ENCODE results near the gene WDR93. TPM values are rescaled to one million over a fixed set of nuclear protein-coding genes. Genes with fewer than 3 reads are reported as not detected.

The WDR93 gene
- total RNA-seq, 4 donors from 2014 or later = not detected

GRCh38 chr15:89735773-89736172 lies 45.2 kb downstream of the WDR93 start:
- H3K4me1 ChIP-seq = peaks cover 0 to 3% (median 0%) of the 10 kb centered on the region in 4 donors
- no peaks in the 10 kb centered on the region for H3K27me3 ChIP-seq
- no peaks in the 10 kb centered on the region for H3K9me3 ChIP-seq
- intact Hi-C loops (cut with DNase I; ENCODE audit: low total_unique reads) = no loop called here
- H3K27ac ChIP-seq = no peak overlapping the region
- TF ChIP-seq POLR2A (IDR thresholded peaks at IDR 0.05) (no peak), POLR2AphosphoS5 (IDR thresholded peaks at IDR 0.05) (no peak), CTCF (IDR thresholded peaks at IDR 0.05) (no peak), EP300 (IDR thresholded peaks at IDR 0.05; ENCODE audit: low read depth) (no peak)
- no peak for DNase-seq
- in situ Hi-C loops (cut with MboI; ENCODE audit: low pct_ligation_motif_present in 1 of 4, low pct_unique_long_range_greater_than_20kb in 1 of 4, low sequenced_read_pairs in 3 of 4) = loop anchor here in 1 of 4 donors (25.0 kb wide), 1 partner anchor 352 kb away; no protein-coding TSS in a partner anchor
- H3K36me3 ChIP-seq = no peaks in the 10 kb centered on the region
- H3K4me3 ChIP-seq = no peak overlapping the region
- 25 to 79% methylated on average over 2 to 4 of the region's 4 CpGs for WGBS, 2 donors (ENCODE audit: low coverage in 1 of 2)

- peaks cover 0 to 3% (median 0%) of the 10 kb centered on the region in 4 donors for H3K4me1 ChIP-seq
- H3K27ac ChIP-seq = no peak overlapping the region
- TF ChIP-seq CTCF (IDR thresholded peaks at IDR 0.05) (peak; percentile 92 to 96 (median 94)), POLR2A (IDR thresholded peaks at IDR 0.05) (no peak)
- no peaks in the 10 kb centered on the region for H3K27me3 ChIP-seq
- in situ Hi-C loops (cut with MboI; ENCODE audit: low pct_ligation_motif_present in 1 of 4, low pct_unique_long_range_greater_than_20kb in 1 of 4, low sequenced_read_pairs in 3 of 4) = loop anchor here in 1 of 4 donors (25.0 kb wide), 1 partner anchor 347 kb away; no protein-coding TSS in a partner anchor
- intact Hi-C loops (cut with DNase I; ENCODE audit: low total_unique reads) = no loop called here
- WGBS, 2 donors (ENCODE audit: low coverage in 1 of 2) = 7 to 20% methylated on average over 1 to 8 of the region's 8 CpGs
- no peaks in the 10 kb centered on the region for H3K36me3 ChIP-seq
- no peak overlapping the region for H3K4me3 ChIP-seq
- no peaks in the 10 kb centered on the region for H3K9me3 ChIP-seq
- DNase-seq = peak; percentile 67
Measured at GRCh38 chr15:89740137-89740536, 49.5 kb downstream of the WDR93 start.

- H3K4me1 ChIP-seq = peaks cover 2 to 5% (median 3%) of the 10 kb centered on the region in 4 donors
- no peaks in the 10 kb centered on the region for H3K36me3 ChIP-seq
- in situ Hi-C loops (cut with MboI; ENCODE audit: low pct_ligation_motif_present in 1 of 4, low pct_unique_long_range_greater_than_20kb in 1 of 4, low sequenced_read_pairs in 3 of 4) = loop anchor here in 1 of 4 donors (25.0 kb wide), 1 partner anchor 344 kb away; no protein-coding TSS in a partner anchor
- no peak for TF ChIP-seq POLR2AphosphoS5 (IDR thresholded peaks at IDR 0.05)
- TF ChIP-seq CTCF (IDR thresholded peaks at IDR 0.05) = no peak
- intact Hi-C loops (cut with DNase I; ENCODE audit: low total_unique reads) = no loop called here
- WGBS, 2 donors (ENCODE audit: low coverage in 1 of 2) = 86% methylated on average over 8 of the region's 8 CpGs; no CpG with 5 or more reads in 1 of the 2 donors
- no peak for DNase-seq
- no peaks in the 10 kb centered on the region for H3K9me3 ChIP-seq
- no peak overlapping the region for H3K27ac ChIP-seq
- no peak overlapping the region for H3K4me3 ChIP-seq
- H3K27me3 ChIP-seq = no peaks in the 10 kb centered on the region
Measured at GRCh38 chr15:89743011-89743410, 52.4 kb downstream of the WDR93 start.

GRCh38 chr15:89743594-89743993 lies 53.0 kb downstream of the WDR93 start:
- in situ Hi-C loops (cut with MboI; ENCODE audit: low pct_ligation_motif_present in 1 of 4, low pct_unique_long_range_greater_than_20kb in 1 of 4, low sequenced_read_pairs in 3 of 4) = loop anchor here in 1 of 4 donors (25.0 kb wide), 1 partner anchor 344 kb away; no protein-coding TSS in a partner anchor
- no peak for DNase-seq

GRCh38 chr15:89745131-89745530 lies 54.5 kb downstream of the WDR93 start:
- DNase-seq = no peak
- intact Hi-C loops (cut with DNase I; ENCODE audit: low total_unique reads) = no loop called here
- TF ChIP-seq CTCF (IDR thresholded peaks at IDR 0.05) (no peak), POLR2A (IDR thresholded peaks at IDR 0.05) (no peak), POLR2AphosphoS5 (IDR thresholded peaks at IDR 0.05) (no peak), EP300 (IDR thresholded peaks at IDR 0.05; ENCODE audit: low read depth) (no peak)
- H3K9me3 ChIP-seq = no peaks in the 10 kb centered on the region
- H3K27ac ChIP-seq = no peak overlapping the region
- H3K4me3 ChIP-seq = no peak overlapping the region
- peaks cover 6 to 23% (median 17%) of the 10 kb centered on the region in 4 donors for H3K4me1 ChIP-seq
- 82% methylated on average over 13 of the region's 13 CpGs; no CpG with 5 or more reads in 1 of the 2 donors for WGBS, 2 donors (ENCODE audit: low coverage in 1 of 2)
- H3K36me3 ChIP-seq = no peaks in the 10 kb centered on the region
- H3K27me3 ChIP-seq = no peaks in the 10 kb centered on the region
- in situ Hi-C loops (cut with MboI; ENCODE audit: low pct_ligation_motif_present in 1 of 4, low pct_unique_long_range_greater_than_20kb in 1 of 4, low sequenced_read_pairs in 3 of 4) = loop anchor here in 1 of 4 donors (25.0 kb wide), 1 partner anchor 342 kb away; no protein-coding TSS in a partner anchor

More at GRCh38 chr15:89743594-89743993, 53.0 kb downstream of the WDR93 start:
- Histone ChIP-seq H3K36me3 (no peaks in the 10 kb centered on the region), H3K4me3 (no peak overlapping the region), H3K4me1 (peaks cover 5 to 10% (median 6%) of the 10 kb centered on the region in 4 donors), H3K27me3 (no peaks in the 10 kb centered on the region), H3K9me3 (no peaks in the 10 kb centered on the region), H3K27ac (no peak overlapping the region)
- intact Hi-C loops (cut with DNase I; ENCODE audit: low total_unique reads) = no loop called here
- TF ChIP-seq POLR2AphosphoS5 (IDR thresholded peaks at IDR 0.05) (no peak), POLR2A (IDR thresholded peaks at IDR 0.05) (no peak)
- 77% methylated on average over 8 of the region's 8 CpGs; no CpG with 5 or more reads in 1 of the 2 donors for WGBS, 2 donors (ENCODE audit: low coverage in 1 of 2)
